HepG2 (cell line): ENCODE results near the gene C2orf80. TPM values are rescaled to one million over a fixed set of nuclear protein-coding genes. Genes with fewer than 3 reads are reported as not detected.
A peak's percentile ranks its signal among the peaks of the same experiment; 100 is the strongest.

Experiments
- ARNTL ChIP-seq: sonication (generic); formaldehyde crosslinking; IDR thresholded peaks from 2 replicates; pipeline ENCODE4 v1.4.0; 2020; ENCODE audit warnings: mild to moderate bottlenecking, missing genetic modification reagents
- ELF3 ChIP-seq: IDR thresholded peaks from 2 replicates; pipeline ENCODE4 v1.6.1; 2016; ENCODE audit warnings: missing genetic modification reagents, missing compliant biosample characterization
- GTF3A ChIP-seq: sonication (generic); formaldehyde crosslinking; conservative IDR thresholded peaks from 2 replicates; pipeline ENCODE4 v1.4.0; 2020; ENCODE audit warnings: mild to moderate bottlenecking, missing genetic modification reagents
- GZF1 ChIP-seq: sonication (generic); formaldehyde crosslinking; IDR thresholded peaks from 2 replicates; pipeline ENCODE4 v1.5.1; 2020; ENCODE audit warnings: mild to moderate bottlenecking, missing genetic modification reagents
- HDAC6 ChIP-seq: fragments of 200-600 bp; sonication (generic); IDR thresholded peaks from 2 replicates; pipeline ENCODE4 v1.7.0; 2017; ENCODE audit warnings: mild to moderate bottlenecking, antibody characterized with exemption, low read length, low read depth
- KDM1A ChIP-seq: IDR thresholded peaks from 2 replicates; pipeline ENCODE4 v1.6.1; 2016; ENCODE audit warnings: missing compliant biosample characterization
- MIXL1 ChIP-seq: IDR thresholded peaks from 2 replicates; pipeline ENCODE4 v1.6.1; 2016
- MTF2 ChIP-seq: sonication (generic); formaldehyde crosslinking; IDR thresholded peaks from 2 replicates; pipeline ENCODE4 v1.5.0; 2020; ENCODE audit warnings: missing genetic modification reagents, borderline replicate concordance
- NCOA5 ChIP-seq: sonication (generic); formaldehyde crosslinking; IDR thresholded peaks from 2 replicates; pipeline ENCODE4 v1.4.0; 2020; ENCODE audit warnings: missing genetic modification reagents
- POLR2AphosphoS5 ChIP-seq: IDR thresholded peaks from 2 replicates; pipeline ENCODE4 v1.6.1; 2012; ENCODE audit warnings: low read depth, low read length
- PPARG ChIP-seq: conservative IDR thresholded peaks from 2 replicates; pipeline ENCODE4 v1.6.1; 2016; ENCODE audit warnings: missing biosample characterization, missing genetic modification reagents
- PRMT3 ChIP-seq: sonication (generic); formaldehyde crosslinking; IDR thresholded peaks from 2 replicates; pipeline ENCODE4 v1.8.1; 2022; ENCODE audit warnings: low read depth, mild to moderate bottlenecking, moderate library complexity, missing genetic modification reagents, borderline replicate concordance
- SALL2 ChIP-seq: sonication (generic); formaldehyde crosslinking; IDR thresholded peaks from 2 replicates; pipeline ENCODE4 v1.8.1; 2023; ENCODE audit warnings: mild to moderate bottlenecking, missing genetic modification reagents, inconsistent platforms
- SMC3 ChIP-seq: IDR thresholded peaks from 2 replicates; pipeline ENCODE4 v1.6.1; 2011; ENCODE audit warnings: low read length, improper control_type of control experiment
- ZKSCAN1 ChIP-seq: fragments of 150-350 bp; IDR thresholded peaks from 2 replicates; pipeline ENCODE4 v1.6.1; 2014; ENCODE audit warnings: low read length
- ZNF20 ChIP-seq: sonication (generic); formaldehyde crosslinking; IDR thresholded peaks from 2 replicates; pipeline ENCODE4 v1.4.0; 2020; ENCODE audit warnings: mild to moderate bottlenecking, moderate library complexity, missing genetic modification reagents
- ZNF253 ChIP-seq: sonication (generic); formaldehyde crosslinking; IDR thresholded peaks from 2 replicates; pipeline ENCODE4 v1.8.0; 2022; ENCODE audit warnings: mild to moderate bottlenecking, missing genetic modification reagents, borderline replicate concordance
- ZNF333 ChIP-seq: sonication (generic); formaldehyde crosslinking; IDR thresholded peaks from 2 replicates; pipeline ENCODE4 v1.4.0; 2020; ENCODE audit warnings: mild to moderate bottlenecking, missing genetic modification reagents, borderline replicate concordance
- ZNF616 ChIP-seq: sonication (generic); formaldehyde crosslinking; IDR thresholded peaks from 2 replicates; pipeline ENCODE4 v1.5.0; 2020; ENCODE audit warnings: low read depth, mild to moderate bottlenecking, missing genetic modification reagents
- ZNF83 ChIP-seq: sonication (generic); formaldehyde crosslinking; IDR thresholded peaks from 2 replicates; pipeline ENCODE4 v1.4.0; 2020; ENCODE audit warnings: missing genetic modification reagents, mild to moderate bottlenecking, borderline replicate concordance
- ZSCAN25 ChIP-seq: sonication (generic); formaldehyde crosslinking; IDR thresholded peaks from 2 replicates; pipeline ENCODE4 v1.8.0; 2022; ENCODE audit warnings: mild to moderate bottlenecking, missing genetic modification reagents
- polyA plus RNA-seq, 8 experiments: library from polyadenylated mRNA; depleted of rRNA in 3 of 8; stranded (reverse) in 7 of 8; unstranded in 1 of 8; fragments of >200 nt; fragmentation: Illumina TruSeq in 4 of 8; extraction: Trizol in 4 of 8; gene quantifications; 2 replicates each; pipeline versions ENCODE4 v1.2.1 to v1.2.3, GENCODE V29; 2011 to 2016; ENCODE audit warnings: low read depth in 4 of 8, missing spikeins in 1 of 8, mixed read lengths in 1 of 8; ENCODE audit not compliant: insufficient read depth in 1 of 8
- total RNA-seq, 5 experiments: library from RNA; depleted of rRNA; stranded (reverse); fragments of >200 nt; fragmentation: Illumina TruSeq; extraction: Trizol; gene quantifications; 2 replicates each; pipeline ENCODE4 v1.2.3, GENCODE V29; 2016; ENCODE audit warnings: low read depth in 1 of 5
- TF ChIP-seq, protein P1 (sequence below): sonication (generic); formaldehyde crosslinking; IDR thresholded peaks from 2 replicates; pipeline ENCODE4 v1.4.0; 2020; ENCODE audit warnings: mild to moderate bottlenecking, missing genetic modification reagents
- TF ChIP-seq, protein P2 (sequence below): sonication (generic); formaldehyde crosslinking; IDR thresholded peaks from 2 replicates; pipeline ENCODE4 v1.5.0; 2020; ENCODE audit warnings: mild to moderate bottlenecking, low read depth, missing genetic modification reagents, borderline replicate concordance
- TF ChIP-seq, protein P3 (sequence below): IDR thresholded peaks from 2 replicates; pipeline ENCODE4 v1.6.1; 2016; ENCODE audit warnings: low read depth
- TF ChIP-seq, protein P4 (sequence below): sonication (generic); formaldehyde crosslinking; IDR thresholded peaks from 2 replicates; pipeline ENCODE4 v1.5.1; 2020; ENCODE audit warnings: missing genetic modification reagents, mild to moderate bottlenecking, borderline replicate concordance

C2orf80 gene
- total and polyA plus RNA-seq, 2 of the 13 experiments (the other 11 are each of a cell fraction or from before 2014, with no cell fraction given) = not detected

DNA sequence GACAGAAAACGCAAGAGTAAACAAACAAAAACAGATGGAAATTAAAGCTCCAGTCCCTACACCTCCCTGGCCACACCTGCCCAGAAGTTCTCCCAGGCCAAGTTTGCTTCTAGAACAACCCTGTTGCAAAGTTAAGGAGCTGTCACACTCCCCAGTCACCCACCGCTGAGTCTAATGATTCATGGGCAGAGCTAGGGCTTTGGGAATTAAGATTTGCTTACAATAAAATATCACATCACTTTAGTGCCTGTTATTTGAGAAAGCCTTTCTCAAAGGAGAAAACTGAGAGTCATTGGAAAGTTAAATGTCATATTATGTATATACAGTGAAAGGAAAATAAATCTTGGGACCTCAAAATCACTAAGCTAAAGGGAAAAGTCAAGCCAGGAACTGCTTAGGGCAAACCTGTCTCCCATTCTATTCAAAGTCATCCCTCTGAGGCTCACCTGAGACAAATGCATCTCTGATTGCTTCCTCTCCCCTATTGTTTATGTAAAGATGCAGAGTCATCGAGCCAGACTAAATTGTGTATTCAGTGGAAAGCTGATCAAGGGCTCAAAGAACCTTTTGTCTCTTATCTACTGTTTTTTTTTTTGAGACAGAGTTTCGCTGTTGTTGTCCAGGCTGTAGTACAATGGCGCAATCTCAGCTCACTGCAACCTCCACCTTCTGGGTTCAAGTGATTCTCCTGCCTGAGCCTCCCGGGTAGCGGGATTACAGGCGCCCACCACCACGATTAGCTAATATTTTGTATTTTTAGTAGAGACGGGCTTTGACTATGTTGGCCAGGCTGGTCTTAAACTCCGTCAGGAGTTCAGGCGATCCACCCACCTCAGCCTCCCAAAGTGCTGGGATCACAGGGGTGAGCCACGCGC, 46.7 kb downstream of the C2orf80 start (continued):
- TF ChIP-seq, protein P1, sequence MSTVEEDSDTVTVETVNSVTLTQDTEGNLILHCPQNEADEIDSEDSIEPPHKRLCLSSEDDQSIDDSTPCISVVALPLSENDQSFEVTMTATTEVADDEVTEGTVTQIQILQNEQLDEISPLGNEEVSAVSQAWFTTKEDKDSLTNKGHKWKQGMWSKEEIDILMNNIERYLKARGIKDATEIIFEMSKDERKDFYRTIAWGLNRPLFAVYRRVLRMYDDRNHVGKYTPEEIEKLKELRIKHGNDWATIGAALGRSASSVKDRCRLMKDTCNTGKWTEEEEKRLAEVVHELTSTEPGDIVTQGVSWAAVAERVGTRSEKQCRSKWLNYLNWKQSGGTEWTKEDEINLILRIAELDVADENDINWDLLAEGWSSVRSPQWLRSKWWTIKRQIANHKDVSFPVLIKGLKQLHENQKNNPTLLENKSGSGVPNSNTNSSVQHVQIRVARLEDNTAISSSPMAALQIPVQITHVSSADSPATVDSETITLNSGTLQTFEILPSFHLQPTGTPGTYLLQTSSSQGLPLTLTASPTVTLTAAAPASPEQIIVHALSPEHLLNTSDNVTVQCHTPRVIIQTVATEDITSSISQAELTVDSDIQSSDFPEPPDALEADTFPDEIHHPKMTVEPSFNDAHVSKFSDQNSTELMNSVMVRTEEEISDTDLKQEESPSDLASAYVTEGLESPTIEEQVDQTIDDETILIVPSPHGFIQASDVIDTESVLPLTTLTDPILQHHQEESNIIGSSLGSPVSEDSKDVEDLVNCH (CRISPR knock-in tag) = no peak
- no peak for TF ChIP-seq PRMT3 (CRISPR knock-in tag)
- TF ChIP-seq SMC3 = no peak
- TF ChIP-seq ZNF616 = no peak
- TF ChIP-seq, protein P2, sequence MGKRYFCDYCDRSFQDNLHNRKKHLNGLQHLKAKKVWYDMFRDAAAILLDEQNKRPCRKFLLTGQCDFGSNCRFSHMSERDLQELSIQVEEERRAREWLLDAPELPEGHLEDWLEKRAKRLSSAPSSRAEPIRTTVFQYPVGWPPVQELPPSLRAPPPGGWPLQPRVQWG = no peak
- no peak for TF ChIP-seq GTF3A (CRISPR knock-in tag)
- no peak for TF ChIP-seq HDAC6
- TF ChIP-seq ARNTL (CRISPR knock-in tag) = no peak
- TF ChIP-seq ZNF333 (CRISPR knock-in tag) = no peak
- TF ChIP-seq PPARG (CRISPR knock-in tag) = no peak
- peak; percentile 31; the same call in 1 of the 2 replicates for TF ChIP-seq ELF3
- TF ChIP-seq SALL2 (CRISPR knock-in tag) = 0 out of 2 replicates have a peak, but pooled peaks have one; percentile 57
- no peak for TF ChIP-seq MIXL1 (CRISPR knock-in tag)
- TF ChIP-seq, protein P3, sequence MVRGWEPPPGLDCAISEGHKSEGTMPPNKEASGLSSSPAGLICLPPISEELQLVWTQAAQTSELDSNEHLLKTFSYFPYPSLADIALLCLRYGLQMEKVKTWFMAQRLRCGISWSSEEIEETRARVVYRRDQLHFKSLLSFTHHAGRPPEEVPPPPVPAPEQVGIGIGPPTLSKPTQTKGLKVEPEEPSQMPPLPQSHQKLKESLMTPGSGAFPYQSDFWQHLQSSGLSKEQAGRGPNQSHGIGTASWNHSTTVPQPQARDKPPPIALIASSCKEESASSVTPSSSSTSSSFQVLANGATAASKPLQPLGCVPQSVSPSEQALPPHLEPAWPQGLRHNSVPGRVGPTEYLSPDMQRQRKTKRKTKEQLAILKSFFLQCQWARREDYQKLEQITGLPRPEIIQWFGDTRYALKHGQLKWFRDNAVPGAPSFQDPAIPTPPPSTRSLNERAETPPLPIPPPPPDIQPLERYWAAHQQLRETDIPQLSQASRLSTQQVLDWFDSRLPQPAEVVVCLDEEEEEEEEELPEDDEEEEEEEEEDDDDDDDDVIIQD = no peak
- TF ChIP-seq NCOA5 = no peak
- peak; percentile 100 for TF ChIP-seq KDM1A (CRISPR knock-in tag)
- TF ChIP-seq MTF2 = 0 out of 2 replicates have a peak, but pooled peaks have one; percentile 47
- TF ChIP-seq ZSCAN25 (CRISPR knock-in tag) = no peak
- no peak for TF ChIP-seq ZNF253
- no peak for TF ChIP-seq POLR2AphosphoS5
- 0 out of 2 replicates have a peak, but pooled peaks have one; percentile 60 for TF ChIP-seq ZNF20 (CRISPR knock-in tag)
- no peak for TF ChIP-seq GZF1
- TF ChIP-seq ZKSCAN1 = no peak
- TF ChIP-seq, protein P4, sequence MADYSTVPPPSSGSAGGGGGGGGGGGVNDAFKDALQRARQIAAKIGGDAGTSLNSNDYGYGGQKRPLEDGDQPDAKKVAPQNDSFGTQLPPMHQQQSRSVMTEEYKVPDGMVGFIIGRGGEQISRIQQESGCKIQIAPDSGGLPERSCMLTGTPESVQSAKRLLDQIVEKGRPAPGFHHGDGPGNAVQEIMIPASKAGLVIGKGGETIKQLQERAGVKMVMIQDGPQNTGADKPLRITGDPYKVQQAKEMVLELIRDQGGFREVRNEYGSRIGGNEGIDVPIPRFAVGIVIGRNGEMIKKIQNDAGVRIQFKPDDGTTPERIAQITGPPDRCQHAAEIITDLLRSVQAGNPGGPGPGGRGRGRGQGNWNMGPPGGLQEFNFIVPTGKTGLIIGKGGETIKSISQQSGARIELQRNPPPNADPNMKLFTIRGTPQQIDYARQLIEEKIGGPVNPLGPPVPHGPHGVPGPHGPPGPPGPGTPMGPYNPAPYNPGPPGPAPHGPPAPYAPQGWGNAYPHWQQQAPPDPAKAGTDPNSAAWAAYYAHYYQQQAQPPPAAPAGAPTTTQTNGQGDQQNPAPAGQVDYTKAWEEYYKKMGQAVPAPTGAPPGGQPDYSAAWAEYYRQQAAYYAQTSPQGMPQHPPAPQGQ = no peak
- no peak for TF ChIP-seq ZNF83 (CRISPR knock-in tag)
